Keratinocyte (primary cell): ENCODE data around the gene FANCD2OS.

Experiments used
- CTCF ChIP-seq, 3 experiments: IDR thresholded peaks in 1 of 3; conservative IDR thresholded peaks in 1 of 3; optimal IDR thresholded peaks in 1 of 3; 2 replicates in 2 of 3; 3 replicates in 1 of 3; pipeline versions ENCODE3 to v1.5.1; 2011; ENCODE audit warnings: low read length in 3 of 3, mild to moderate bottlenecking in 3 of 3, moderate library complexity in 2 of 3, control low read depth in 1 of 3, inconsistent platforms in 1 of 3; ENCODE audit not compliant: insufficient read depth in 2 of 3; ENCODE audit errors: extremely low read depth in 1 of 3
- EZH2 ChIP-seq: IDR thresholded peaks from one replicate; pipeline ENCODE4 v1.6.1; 2012; ENCODE audit warnings: inconsistent platforms, mild to moderate bottlenecking, low read length, moderate library complexity

GRCh38 chr3:10142707-10143560, 34.9 kb upstream of the FANCD2OS start:
- TF ChIP-seq CTCF (optimal IDR thresholded peaks at IDR 0.05 in 1 of 3, IDR thresholded peaks at IDR 0.05 in 1 of 3, conservative IDR thresholded peaks at IDR 0.05 in 1 of 3; ENCODE audit: extremely low read depth in 1 of 3, insufficient read depth in 2 of 3, low read length in 3 of 3) = no peak
- no peak for TF ChIP-seq EZH2
